Mononuclear cell (primary cell): Measurements from ENCODE around the gene PVALB. TPM values are rescaled to one million over a fixed set of nuclear protein-coding genes. Genes with fewer than 3 reads are reported as not detected.

Experiments used
- H3K27me3 ChIP-seq: 2 replicates; pipeline ENCODE4 v1.6.0; 2011; ENCODE audit warnings: low read length, control low read depth; ENCODE audit not compliant: insufficient read depth
- H3K4me1 ChIP-seq: 2 replicates; pipeline ENCODE4 v1.5.1; 2011; ENCODE audit warnings: mild to moderate bottlenecking, low read length, control low read depth; ENCODE audit not compliant: insufficient read depth
- H3K4me3 ChIP-seq: 2 replicates; pipeline ENCODE4 v1.5.1; 2011; ENCODE audit warnings: mild to moderate bottlenecking, low read length, moderate library complexity
- H3K9me3 ChIP-seq: 2 replicates; pipeline ENCODE4 v1.5.1; 2011; ENCODE audit warnings: low read depth, mild to moderate bottlenecking, control low read depth, low read length
- total RNA-seq: library from RNA; depleted of rRNA; stranded (reverse); fragments of >200 nt; gene quantifications from one replicate; pipeline ENCODE4 v1.2.3, GENCODE V29; 2012

Gene PVALB
- total RNA-seq, 1 donor = 0.73 TPM

DNA sequence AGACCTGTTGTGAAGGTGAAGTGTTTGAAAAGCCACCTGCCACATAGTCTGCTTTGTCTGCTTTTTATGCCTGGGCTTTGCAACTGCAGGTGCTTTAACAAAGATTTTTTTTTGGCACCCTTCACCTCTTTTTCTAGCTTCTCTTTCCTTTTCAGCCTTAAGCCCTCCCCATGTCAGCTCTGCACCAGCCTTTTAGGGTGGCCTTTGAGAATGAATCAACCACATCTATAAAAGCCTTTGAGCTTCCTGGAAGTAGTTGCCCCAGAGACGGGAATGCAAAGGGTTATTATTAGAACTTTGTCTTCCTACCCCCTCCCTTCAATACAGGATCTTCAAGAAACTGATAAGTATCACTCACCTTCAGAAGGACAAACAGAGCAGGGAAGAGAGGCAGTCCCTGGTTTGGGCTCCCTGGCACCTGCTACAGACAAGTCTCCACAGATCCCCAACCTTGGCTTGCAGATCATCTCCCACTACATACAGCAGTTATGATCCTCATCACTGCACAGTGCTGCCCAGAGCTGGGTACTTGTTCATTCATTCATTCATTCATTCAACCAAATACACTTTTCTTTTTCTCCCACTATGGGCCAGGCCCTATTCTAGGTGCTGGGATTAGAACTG is 8.0 kb downstream of the PVALB start:
- Histone ChIP-seq H3K4me3 (no peak overlapping the region), H3K4me1 (peaks cover 15% of the 10 kb centered on the region), H3K9me3 (no peaks in the 10 kb centered on the region), H3K27me3 (no peaks in the 10 kb centered on the region)

DNA sequence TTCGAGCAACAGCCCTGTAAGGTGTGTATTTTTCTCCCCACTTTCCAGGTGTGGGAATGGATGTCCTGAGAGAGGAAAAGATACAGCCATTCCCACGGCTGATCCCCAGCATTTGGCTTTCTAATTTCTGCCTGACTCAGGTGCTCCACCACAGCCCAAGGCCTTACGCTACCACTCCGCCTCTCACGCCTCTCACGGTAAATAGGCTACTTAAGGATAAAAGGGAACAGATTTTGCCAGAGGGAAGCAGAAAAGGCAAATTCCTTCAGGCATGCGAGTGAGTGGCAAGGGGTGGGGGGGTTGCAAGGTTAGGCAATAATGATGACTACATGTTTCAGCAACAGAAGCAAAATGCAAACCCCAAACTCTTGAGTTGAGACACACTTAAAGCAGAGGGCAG is 9.2 kb downstream of the PVALB start:
- Histone ChIP-seq H3K4me1 (peaks cover 15% of the 10 kb centered on the region), H3K4me3 (no peak overlapping the region), H3K9me3 (no peaks in the 10 kb centered on the region), H3K27me3 (no peaks in the 10 kb centered on the region)

DNA sequence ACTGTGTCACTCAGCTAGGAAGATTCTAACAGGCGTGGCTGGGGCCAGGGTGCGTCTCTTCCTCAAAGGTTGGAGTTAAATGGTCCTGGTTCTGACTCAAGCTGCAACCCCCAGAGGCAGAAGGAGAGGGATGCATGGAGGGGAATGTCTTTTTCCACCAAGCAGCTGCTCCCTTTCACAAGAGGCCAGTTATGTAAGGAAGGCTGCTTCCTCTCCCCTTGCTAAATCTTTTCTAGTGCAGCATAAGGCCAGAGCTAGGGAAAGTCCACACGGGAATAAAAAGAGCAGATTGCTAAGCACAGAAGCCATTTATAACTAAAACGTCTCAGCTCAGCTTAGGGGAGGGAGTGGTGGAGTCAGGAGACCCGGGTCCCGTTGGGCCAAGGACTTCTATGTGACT is 10.0 kb downstream of the PVALB start:
- H3K9me3 ChIP-seq = no peaks in the 10 kb centered on the region
- H3K27me3 ChIP-seq = no peaks in the 10 kb centered on the region
- peaks cover 15% of the 10 kb centered on the region for H3K4me1 ChIP-seq
- H3K4me3 ChIP-seq = no peak overlapping the region

DNA sequence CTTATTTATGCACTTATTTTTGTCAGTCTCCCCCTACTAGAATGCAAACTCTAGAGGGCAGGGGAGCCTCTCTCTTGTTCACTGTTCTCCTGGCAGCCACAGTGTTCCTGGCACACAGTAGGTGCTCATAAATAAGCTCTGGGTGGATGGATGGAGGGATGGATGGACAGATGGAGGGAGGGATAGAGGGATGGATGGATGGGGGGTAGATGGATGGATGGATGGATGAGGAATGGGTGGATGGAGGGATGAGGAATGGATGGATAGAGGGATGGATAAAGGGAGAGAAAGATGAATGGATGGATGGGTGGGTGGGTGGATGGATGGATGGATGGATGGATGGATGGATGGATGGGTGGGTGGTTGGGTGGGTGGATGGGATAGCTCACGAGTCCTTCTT is 13.5 kb downstream of the PVALB start:
- peaks cover 10% of the 10 kb centered on the region for H3K4me1 ChIP-seq

DNA sequence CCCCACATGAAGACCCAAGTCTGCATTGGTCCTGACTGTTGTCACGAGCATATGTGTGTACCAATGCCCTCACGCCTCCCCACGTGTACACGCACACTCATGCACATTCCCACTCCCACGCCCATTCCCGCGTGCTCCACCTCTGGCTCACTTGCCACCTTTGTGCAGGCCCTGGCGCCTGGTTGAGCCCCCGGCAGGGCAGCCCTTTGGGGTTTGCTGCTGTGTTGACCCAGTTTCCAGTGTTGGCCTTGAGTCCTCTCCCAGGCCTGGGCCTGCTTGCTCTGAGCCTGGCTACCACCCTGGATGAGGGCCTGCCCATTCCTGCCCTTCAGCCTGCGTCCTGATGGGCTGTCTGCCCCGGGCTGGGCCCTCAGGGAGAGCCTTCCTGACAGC is 18.2 kb downstream of the PVALB start:
- H3K4me3 ChIP-seq = no peak overlapping the region
- no peaks in the 10 kb centered on the region for H3K9me3 ChIP-seq
- H3K4me1 ChIP-seq = no peaks in the 10 kb centered on the region
- no peaks in the 10 kb centered on the region for H3K27me3 ChIP-seq

More for the DNA sequence above, 13.5 kb downstream of the PVALB start:
- no peaks in the 10 kb centered on the region for H3K9me3 ChIP-seq
- H3K27me3 ChIP-seq = no peaks in the 10 kb centered on the region
- H3K4me3 ChIP-seq = no peak overlapping the region

DNA sequence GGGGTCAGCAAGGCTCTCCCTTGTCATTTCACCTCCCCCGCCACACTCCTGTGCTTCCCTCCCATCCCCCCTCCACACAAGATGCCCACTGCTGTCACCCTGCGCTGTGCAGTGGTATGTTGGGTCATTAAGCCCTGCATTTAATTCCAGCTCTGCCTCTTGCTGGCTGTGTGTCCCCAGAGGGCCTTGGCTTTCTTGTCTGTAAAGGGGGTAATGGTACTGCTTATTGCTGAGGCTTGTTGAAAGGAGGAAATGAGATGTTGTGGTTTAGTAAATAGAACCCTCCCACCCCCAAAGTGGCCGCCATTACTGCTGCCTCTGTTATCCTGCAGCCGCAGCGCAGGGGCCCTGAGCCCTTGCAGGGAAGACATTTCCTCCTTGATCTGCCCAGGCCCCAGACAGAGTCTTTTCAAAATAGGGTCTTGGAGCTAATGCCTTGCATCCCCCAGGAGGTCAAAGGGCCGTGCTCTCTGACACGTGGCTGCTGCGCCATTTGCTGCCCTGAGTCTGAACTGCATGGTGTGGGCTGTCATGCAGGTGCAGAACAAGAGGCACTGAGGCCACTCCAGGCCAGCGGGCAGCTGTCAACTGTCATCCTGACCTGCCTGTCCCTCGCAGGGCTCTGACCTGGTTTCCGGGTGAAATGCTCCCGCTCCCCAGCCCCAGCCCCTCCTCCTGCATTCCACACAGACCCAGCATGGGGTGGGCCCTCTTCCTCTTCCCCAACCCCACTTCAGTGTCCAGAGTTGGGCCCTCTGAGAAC is 18.7 kb downstream of the PVALB start:
- Histone ChIP-seq H3K27me3 (no peaks in the 10 kb centered on the region), H3K9me3 (no peaks in the 10 kb centered on the region), H3K4me1 (no peaks in the 10 kb centered on the region), H3K4me3 (no peak overlapping the region)

DNA sequence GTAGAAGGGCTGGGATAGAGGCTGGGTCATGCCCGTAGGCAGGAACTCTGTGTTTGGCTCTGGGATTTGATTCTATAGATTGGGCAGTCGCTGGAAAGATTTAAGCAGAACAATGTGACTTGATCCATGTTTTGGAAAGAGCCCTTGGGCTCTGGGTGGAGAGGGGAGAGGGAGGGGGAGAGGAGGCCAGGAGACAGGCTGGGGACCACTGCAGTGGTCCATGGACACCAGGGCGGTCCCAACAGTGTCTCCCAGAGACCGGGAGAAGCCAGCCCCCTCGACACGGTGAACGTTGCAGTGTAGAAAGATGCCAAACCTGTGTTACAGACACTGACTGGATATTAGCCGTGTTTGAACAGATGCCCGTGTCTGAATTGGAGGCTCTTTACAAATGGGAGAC is 19.5 kb downstream of the PVALB start:
- Histone ChIP-seq H3K4me3 (no peak overlapping the region), H3K27me3 (no peaks in the 10 kb centered on the region), H3K4me1 (no peaks in the 10 kb centered on the region), H3K9me3 (no peaks in the 10 kb centered on the region)

DNA sequence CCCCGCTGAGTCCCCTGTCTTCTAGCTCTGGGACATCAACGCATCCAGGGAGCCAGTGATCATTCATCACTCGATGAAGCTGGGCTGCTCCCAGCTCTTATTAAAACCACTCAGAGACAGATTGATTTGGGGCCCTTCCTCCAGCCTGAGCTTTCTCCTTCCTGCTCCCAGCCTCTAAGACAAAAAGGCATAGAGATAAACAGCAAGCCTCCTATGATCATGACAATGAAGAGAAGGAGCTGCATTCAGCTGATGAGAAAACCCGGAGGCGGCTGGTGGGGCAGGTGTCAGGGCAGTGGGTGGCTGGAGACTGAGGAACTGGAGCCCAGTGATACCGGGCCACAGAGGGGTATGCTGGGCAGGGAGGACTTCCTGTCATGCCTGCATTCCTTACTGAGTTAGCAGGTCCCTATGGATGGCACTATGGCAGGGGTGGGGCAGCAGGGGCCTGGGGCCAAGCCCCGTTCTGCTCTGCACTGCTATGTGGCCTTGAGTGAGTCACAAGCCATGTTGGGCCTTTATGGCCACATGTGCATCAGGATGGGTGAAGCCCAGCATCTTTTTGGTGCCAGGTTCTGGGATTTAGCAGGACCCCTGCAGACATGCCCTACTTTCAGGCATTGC is 20.2 kb downstream of the PVALB start:
- H3K4me3 ChIP-seq = no peak overlapping the region
- H3K4me1 ChIP-seq = no peaks in the 10 kb centered on the region

DNA sequence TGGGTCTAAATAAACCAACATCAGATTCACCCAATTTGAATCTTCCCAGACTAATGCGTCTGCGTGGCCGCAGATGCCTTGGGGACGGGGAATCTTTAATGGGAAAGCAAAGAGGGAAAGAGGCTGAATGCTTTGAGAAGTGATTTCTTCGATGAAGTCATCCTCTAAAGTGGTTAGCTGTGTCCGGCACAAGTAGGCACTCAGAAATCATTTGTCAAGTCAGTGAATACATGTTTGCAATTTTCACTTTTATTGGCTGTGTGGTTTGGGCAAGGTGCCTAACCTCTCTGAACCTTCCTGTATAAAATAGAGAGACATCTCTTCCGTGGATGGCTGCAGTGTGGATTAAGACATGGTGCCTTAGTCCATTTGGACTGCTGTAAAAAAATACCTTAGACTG is 21.2 kb downstream of the PVALB start:
- Histone ChIP-seq H3K27me3 (no peaks in the 10 kb centered on the region), H3K4me3 (no peak overlapping the region), H3K4me1 (no peaks in the 10 kb centered on the region), H3K9me3 (no peaks in the 10 kb centered on the region)

More for the DNA sequence above, 20.2 kb downstream of the PVALB start:
- Histone ChIP-seq H3K9me3 (no peaks in the 10 kb centered on the region), H3K27me3 (no peaks in the 10 kb centered on the region)

DNA sequence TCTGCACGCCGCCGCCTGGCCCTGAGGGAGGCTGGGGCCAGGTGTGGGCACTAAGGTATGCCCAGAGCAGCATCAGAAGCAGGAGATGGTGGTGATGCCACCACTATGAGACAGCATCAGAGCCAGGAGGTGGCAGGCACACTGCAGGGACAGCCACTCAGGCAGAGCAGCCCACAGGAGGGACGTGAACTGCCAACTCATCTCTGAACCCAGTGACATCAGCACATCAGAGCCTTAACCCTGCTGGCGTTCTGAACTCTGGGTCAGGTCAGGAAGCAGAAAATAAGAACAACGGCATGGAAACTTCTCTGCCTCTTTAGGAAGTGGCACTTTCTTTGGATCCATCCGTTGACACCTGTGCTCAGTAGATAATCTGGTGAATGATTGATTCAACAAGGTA is 26.2 kb downstream of the PVALB start:
- H3K9me3 ChIP-seq = no peaks in the 10 kb centered on the region
- no peaks in the 10 kb centered on the region for H3K27me3 ChIP-seq
- no peak overlapping the region for H3K4me3 ChIP-seq
- no peaks in the 10 kb centered on the region for H3K4me1 ChIP-seq

DNA sequence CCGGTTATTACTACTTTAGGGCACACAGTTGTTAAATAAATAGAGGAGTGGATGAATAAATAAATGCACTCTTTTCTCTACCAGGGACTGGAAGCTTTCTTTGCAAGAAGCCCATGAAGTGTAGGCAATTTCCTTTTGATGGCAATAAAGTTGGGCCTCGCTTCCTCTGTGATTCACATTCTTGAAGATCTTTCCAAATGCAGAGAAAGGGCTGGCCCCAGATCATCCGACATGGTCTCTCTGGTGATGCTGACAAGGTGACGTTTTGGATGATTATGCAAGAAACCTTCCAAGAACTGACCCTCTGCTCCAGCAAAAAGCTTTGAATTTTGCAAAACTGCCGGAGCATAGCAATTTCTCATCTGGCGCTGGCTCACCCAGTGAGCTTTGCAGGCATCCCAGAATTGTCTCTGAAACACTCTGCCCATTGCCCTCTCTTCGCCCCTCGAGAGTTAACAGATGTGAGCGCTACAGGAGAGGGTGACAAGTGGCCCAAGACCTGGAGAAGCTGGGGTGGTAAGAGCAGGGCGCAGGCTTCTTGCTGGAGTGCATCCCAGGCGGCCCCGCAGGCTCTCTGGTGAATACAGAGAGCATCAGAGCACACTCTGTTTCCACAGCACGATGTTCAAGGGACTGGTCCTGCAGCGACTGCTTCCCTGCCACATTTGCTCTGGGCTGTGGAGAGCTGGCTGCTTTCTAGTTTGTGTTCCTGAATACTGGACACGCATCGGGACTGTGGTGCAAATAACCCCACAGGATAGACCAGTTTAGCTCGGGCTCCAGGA is 29.4 kb downstream of the PVALB start:
- Histone ChIP-seq H3K27me3 (no peaks in the 10 kb centered on the region), H3K4me1 (peaks cover under 1% of the 10 kb centered on the region), H3K9me3 (no peaks in the 10 kb centered on the region), H3K4me3 (no peak overlapping the region)

DNA sequence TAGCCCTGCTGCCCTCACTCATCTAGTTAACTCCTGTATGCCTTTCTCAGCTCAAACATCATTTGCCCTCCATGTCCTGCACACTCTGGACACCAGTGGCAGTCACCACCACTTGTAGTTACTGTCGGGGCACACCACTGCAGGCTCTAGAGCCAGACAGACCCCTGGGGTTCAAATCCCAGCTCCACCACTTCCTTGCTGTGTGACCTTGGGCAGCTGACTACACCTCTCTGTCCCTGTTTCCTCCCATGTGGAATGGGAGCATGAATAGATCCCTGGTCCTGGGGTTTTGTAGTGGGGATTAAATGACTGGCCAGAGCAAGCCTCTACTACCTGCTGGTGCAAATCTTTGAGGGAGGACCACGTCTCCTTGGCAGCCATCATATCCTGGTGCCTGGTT is 33.1 kb downstream of the PVALB start:
- Histone ChIP-seq H3K27me3 (no peaks in the 10 kb centered on the region), H3K4me3 (no peak overlapping the region)

DNA sequence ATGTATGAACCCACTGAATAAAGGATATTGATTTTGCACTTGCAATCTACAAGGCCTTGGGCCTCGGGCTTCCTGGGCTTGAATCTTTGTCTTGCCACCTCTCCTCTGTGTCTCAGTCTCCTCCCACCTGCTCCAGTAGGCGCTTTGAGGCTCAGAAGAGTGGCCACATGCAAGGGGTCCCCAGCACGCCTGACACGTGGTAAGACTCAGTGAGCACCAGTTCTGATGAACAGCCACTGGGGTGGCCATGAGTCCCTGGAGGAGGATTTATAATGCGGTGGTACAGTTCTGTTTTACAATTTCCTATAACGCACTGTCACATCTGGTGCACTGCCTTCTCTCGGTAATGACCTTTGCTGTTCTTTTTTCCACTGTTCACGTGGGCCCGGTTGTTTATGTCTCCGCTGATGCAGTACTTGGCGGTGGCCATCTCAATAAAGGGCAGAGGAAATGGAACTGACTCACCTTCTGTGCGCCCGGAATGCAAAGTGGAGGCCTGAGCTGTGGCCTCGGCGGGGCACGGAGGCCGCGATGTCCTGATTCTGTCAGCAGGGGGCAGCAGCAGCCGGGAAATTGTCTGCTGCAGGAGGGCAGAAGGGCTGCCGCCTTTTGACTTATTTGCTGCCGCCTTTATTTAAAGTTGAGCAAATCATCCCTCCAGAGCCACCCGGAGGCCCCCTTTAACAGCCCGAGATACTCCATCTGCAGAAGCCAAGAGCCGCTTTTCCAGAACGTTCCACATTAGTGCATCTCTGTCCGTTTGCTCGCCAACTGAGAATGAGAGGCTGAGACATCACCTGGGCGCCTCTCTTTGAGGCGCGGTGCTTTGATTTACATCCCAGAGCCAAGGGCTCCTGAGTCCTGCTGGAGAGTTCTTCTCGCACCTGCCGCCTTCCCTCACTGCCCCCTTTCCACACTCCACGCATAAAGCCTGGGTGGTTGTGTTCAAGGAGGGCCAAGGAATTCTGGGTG is 34.9 kb downstream of the PVALB start:
- H3K9me3 ChIP-seq = no peaks in the 10 kb centered on the region
- H3K4me1 ChIP-seq = peaks cover 11% of the 10 kb centered on the region
- no peak overlapping the region for H3K4me3 ChIP-seq
- H3K27me3 ChIP-seq = no peaks in the 10 kb centered on the region

More for the DNA sequence above, 33.1 kb downstream of the PVALB start:
- peaks cover 8% of the 10 kb centered on the region for H3K4me1 ChIP-seq
- no peaks in the 10 kb centered on the region for H3K9me3 ChIP-seq

DNA sequence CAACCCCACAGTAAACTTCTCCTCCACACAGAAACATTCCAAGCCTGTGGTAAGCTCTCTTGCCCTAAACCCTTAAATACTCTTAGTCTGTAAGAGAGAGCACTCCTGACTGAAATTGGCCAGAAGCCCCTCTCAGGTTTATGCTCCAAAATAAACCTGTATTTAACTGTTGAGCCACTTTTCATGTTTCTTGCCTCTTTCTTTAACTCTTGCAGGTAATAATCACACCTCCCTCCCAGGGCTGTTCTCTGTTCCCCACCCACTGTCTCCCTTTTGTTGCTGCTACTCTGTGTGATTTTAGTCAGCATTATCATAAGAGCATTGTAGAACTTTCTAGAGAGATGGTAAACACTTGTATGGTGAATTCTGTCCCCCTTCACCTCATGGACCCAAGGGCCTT is 38.8 kb downstream of the PVALB start:
- Histone ChIP-seq H3K4me1 (peaks cover 32% of the 10 kb centered on the region), H3K4me3 (no peak overlapping the region), H3K9me3 (no peaks in the 10 kb centered on the region), H3K27me3 (no peaks in the 10 kb centered on the region)
